GM12891 (cell line): ENCODE results near the gene SHISA5.

ENCODE experiments used
- PAX5 ChIP-seq: IDR thresholded peaks from 2 replicates; pipeline ENCODE4 v1.6.1; 2011; ENCODE audit warnings: low read length, moderate library complexity, mild to moderate bottlenecking; ENCODE audit not compliant: insufficient read depth, severe bottlenecking
- POLR2A ChIP-seq: IDR thresholded peaks from 2 replicates; pipeline ENCODE4 v1.6.1; 2011; ENCODE audit warnings: low read depth, low read length, control low read depth
- POLR2AphosphoS5 ChIP-seq: IDR thresholded peaks from 2 replicates; pipeline ENCODE4 v1.6.1; 2011; ENCODE audit warnings: low read depth, low read length, control low read depth
- POU2F2 ChIP-seq: IDR thresholded peaks from 2 replicates; pipeline ENCODE4 v1.6.1; 2011; ENCODE audit warnings: low read depth, mild to moderate bottlenecking, control low read depth, low read length, moderate library complexity
- SPI1 ChIP-seq: IDR thresholded peaks from 2 replicates; pipeline ENCODE4 v1.6.1; 2011; ENCODE audit warnings: low read depth, low read length, control low read depth
- TAF1 ChIP-seq: IDR thresholded peaks from 2 replicates; pipeline ENCODE4 v1.6.1; 2011; ENCODE audit warnings: low read depth, low read length, control low read depth

DNA sequence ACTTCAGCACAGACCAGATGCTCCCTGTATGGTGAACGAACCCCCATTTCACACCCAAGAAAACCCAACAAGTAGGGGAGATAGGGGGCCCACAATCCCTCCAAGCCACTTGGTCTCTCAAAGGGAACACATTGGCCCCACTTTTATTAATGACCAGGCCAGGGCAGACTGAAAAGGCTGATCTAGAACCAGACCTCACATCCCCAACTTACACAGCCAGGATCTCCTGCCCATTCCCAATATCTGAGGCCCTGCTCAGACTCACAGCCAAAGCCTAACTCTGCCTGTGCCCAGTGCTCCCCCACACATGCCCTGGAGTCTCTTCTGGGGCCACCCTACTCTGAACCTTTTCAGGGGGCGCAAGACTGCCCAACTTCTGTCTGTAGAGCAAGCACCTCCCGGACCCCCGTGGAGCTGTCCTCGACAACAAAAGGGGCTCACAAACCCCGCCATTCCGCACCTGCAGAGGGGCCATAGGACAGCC, 75.8 kb downstream of the SHISA5 start:
- no peak for TF ChIP-seq TAF1
- TF ChIP-seq POLR2A = no peak
- TF ChIP-seq SPI1 = no peak
- no peak for TF ChIP-seq POLR2AphosphoS5
- no peak for TF ChIP-seq POU2F2
- TF ChIP-seq PAX5 = no peak
